DOHH2 (cell line): ENCODE results near the gene NDNF.

Experiments used
- H3F3A ChIP-seq: fragments of 200-600 bp; sonication (generic), shearing (Covaris generic); 2 replicates; pipeline ENCODE4 v1.6.0; 2016; ENCODE audit warnings: antibody characterized with exemption, mild to moderate bottlenecking; ENCODE audit not compliant: control insufficient read depth, insufficient read depth
- H3K27ac ChIP-seq: fragments of 200-600 bp; sonication (generic); 2 replicates; pipeline ENCODE4 v1.5.1; 2014; ENCODE audit warnings: low read depth, mild to moderate bottlenecking, low read length, moderate library complexity
- H3K27me3 ChIP-seq: fragments of 200-600 bp; sonication (generic); 2 replicates; pipeline ENCODE4 v1.6.1; 2014; ENCODE audit warnings: mild to moderate bottlenecking, low read length, mixed read lengths; ENCODE audit not compliant: control insufficient read depth
- H3K36me3 ChIP-seq: fragments of 200-600 bp; sonication (generic); 2 replicates; pipeline ENCODE4 v1.6.1; 2014; ENCODE audit warnings: mild to moderate bottlenecking, low read length, moderate library complexity, mixed read lengths; ENCODE audit not compliant: control insufficient read depth
- H3K4me1 ChIP-seq: fragments of 200-600 bp; sonication (generic); 2 replicates; pipeline ENCODE4 v1.6.1; 2014; ENCODE audit warnings: mild to moderate bottlenecking, low read length, mixed read lengths; ENCODE audit not compliant: control insufficient read depth
- H3K4me2 ChIP-seq: fragments of 200-600 bp; sonication (generic); 2 replicates; pipeline ENCODE4 v1.6.0; 2014; ENCODE audit warnings: mild to moderate bottlenecking, low read length, moderate library complexity
- H3K4me3 ChIP-seq: fragments of 200-600 bp; sonication (generic); 2 replicates; pipeline ENCODE4 v1.5.1; 2014; ENCODE audit warnings: mild to moderate bottlenecking, low read length, mixed read lengths
- H3K79me2 ChIP-seq: fragments of 200-600 bp; sonication (generic); 2 replicates; pipeline ENCODE4 v1.6.1; 2014; ENCODE audit warnings: mild to moderate bottlenecking, low read length, mixed read lengths; ENCODE audit not compliant: control insufficient read depth
- H3K9me2 ChIP-seq: fragments of 200-600 bp; sonication (generic); replicated peaks from 2 replicates; pipeline ENCODE4 v1.6.1; 2014; ENCODE audit warnings: mild to moderate bottlenecking, low read length, mixed read lengths; ENCODE audit not compliant: control insufficient read depth
- H3K9me3 ChIP-seq: fragments of 200-600 bp; sonication (generic); 2 replicates; pipeline ENCODE4 v1.6.1; 2014; ENCODE audit warnings: antibody characterized with exemption, low read length, mixed read lengths; ENCODE audit not compliant: control insufficient read depth, insufficient read depth
- H4K20me1 ChIP-seq: fragments of 200-600 bp; sonication (generic); 2 replicates; pipeline ENCODE4 v1.6.0; 2014; ENCODE audit warnings: low read depth, mild to moderate bottlenecking, antibody characterized with exemption, low read length, moderate library complexity; ENCODE audit not compliant: control insufficient read depth, insufficient read depth
- CTCF ChIP-seq: fragments of 200-600 bp; sonication (generic); IDR thresholded peaks from one replicate; pipeline ENCODE4 v1.5.1; 2014; ENCODE audit warnings: antibody characterized with exemption, mild to moderate bottlenecking, low read depth, low read length; ENCODE audit not compliant: poor library complexity, severe bottlenecking
- EZH2phosphoT487 ChIP-seq: fragments of 200-600 bp; sonication (generic); IDR thresholded peaks from 2 replicates; pipeline ENCODE4 v1.6.1; 2017; ENCODE audit warnings: borderline replicate concordance, mild to moderate bottlenecking, antibody characterized with exemption, low read length, moderate library complexity, mixed read lengths

NDNF gene

GRCh38 chr4:121064482-121064881 lies 7.9 kb downstream of the NDNF start:
- no peaks in the 10 kb centered on the region for H3K9me2 ChIP-seq
- no peak overlapping the region for H3K4me3 ChIP-seq
- H3K9me3 ChIP-seq = no peaks in the 10 kb centered on the region
- H3F3A ChIP-seq = no peaks in the 10 kb centered on the region
- H3K27me3 ChIP-seq = no peaks in the 10 kb centered on the region
- H3K4me2 ChIP-seq = no peak overlapping the region
- H4K20me1 ChIP-seq = no peaks in the 10 kb centered on the region
- no peak overlapping the region for H3K27ac ChIP-seq
- H3K36me3 ChIP-seq = no peaks in the 10 kb centered on the region
- TF ChIP-seq CTCF (no peak), EZH2phosphoT487 (no peak)
- H3K4me1 ChIP-seq = no peaks in the 10 kb centered on the region
- H3K79me2 ChIP-seq = no peaks in the 10 kb centered on the region

- H3K4me3 ChIP-seq = no peak overlapping the region
- no peaks in the 10 kb centered on the region for H3F3A ChIP-seq
- no peaks in the 10 kb centered on the region for H3K9me3 ChIP-seq
- H3K4me2 ChIP-seq = no peak overlapping the region
- H3K27ac ChIP-seq = no peak overlapping the region
- no peaks in the 10 kb centered on the region for H3K4me1 ChIP-seq
- H4K20me1 ChIP-seq = no peaks in the 10 kb centered on the region
- no peaks in the 10 kb centered on the region for H3K36me3 ChIP-seq
- H3K9me2 ChIP-seq = no peaks in the 10 kb centered on the region
- H3K79me2 ChIP-seq = no peaks in the 10 kb centered on the region
- no peak for TF ChIP-seq EZH2phosphoT487
- TF ChIP-seq CTCF = no peak
- H3K27me3 ChIP-seq = no peaks in the 10 kb centered on the region
Observed at GRCh38 chr4:121062521-121062920, 9.8 kb downstream of the NDNF start.

GRCh38 chr4:121061861-121062260 lies 10.5 kb downstream of the NDNF start:
- no peaks in the 10 kb centered on the region for H3F3A ChIP-seq
- no peaks in the 10 kb centered on the region for H4K20me1 ChIP-seq
- H3K79me2 ChIP-seq = no peaks in the 10 kb centered on the region
- TF ChIP-seq CTCF (no peak), EZH2phosphoT487 (no peak)
- no peak overlapping the region for H3K4me3 ChIP-seq
- H3K9me3 ChIP-seq = no peaks in the 10 kb centered on the region
- no peaks in the 10 kb centered on the region for H3K27me3 ChIP-seq
- H3K36me3 ChIP-seq = no peaks in the 10 kb centered on the region
- no peaks in the 10 kb centered on the region for H3K9me2 ChIP-seq
- no peak overlapping the region for H3K4me2 ChIP-seq
- no peaks in the 10 kb centered on the region for H3K4me1 ChIP-seq
- H3K27ac ChIP-seq = no peak overlapping the region

GRCh38 chr4:121061215-121061614 lies 11.1 kb downstream of the NDNF start:
- Histone ChIP-seq H3K9me3 (no peaks in the 10 kb centered on the region), H3K4me2 (no peak overlapping the region), H4K20me1 (no peaks in the 10 kb centered on the region), H3K27ac (no peak overlapping the region), H3K27me3 (no peaks in the 10 kb centered on the region), H3K9me2 (no peaks in the 10 kb centered on the region), H3K4me3 (no peak overlapping the region), H3K79me2 (no peaks in the 10 kb centered on the region), H3K36me3 (no peaks in the 10 kb centered on the region), H3K4me1 (no peaks in the 10 kb centered on the region), H3F3A (no peaks in the 10 kb centered on the region)
- TF ChIP-seq CTCF (no peak), EZH2phosphoT487 (no peak)
